NCI-H2196 treated with DMSO at 0.1 percent for 48 hours (cell line): ENCODE data around the gene SLC44A3.
A peak's percentile ranks its signal among the peaks of the same experiment; 100 is the strongest.

Source experiments
- DNase-seq: peaks from one replicate; lab custom pipeline; 2025; ENCODE audit not compliant: unreplicated experiment; lab: John Stamatoyannopoulos, UW

SLC44A3 gene

GRCh38 chr1:94819945-94820746, at the start of gene SLC44A3:
SLC44A3 (plus strand) TSS chr1:94820357; CDS start chr1:94820452, 95 bp downstream.
- DNase-seq: peak; percentile 41

- DNase-seq: no peak
Measured at GRCh38 chr1:94772230-94772641, 47.9 kb upstream of the SLC44A3 start.

DNA sequence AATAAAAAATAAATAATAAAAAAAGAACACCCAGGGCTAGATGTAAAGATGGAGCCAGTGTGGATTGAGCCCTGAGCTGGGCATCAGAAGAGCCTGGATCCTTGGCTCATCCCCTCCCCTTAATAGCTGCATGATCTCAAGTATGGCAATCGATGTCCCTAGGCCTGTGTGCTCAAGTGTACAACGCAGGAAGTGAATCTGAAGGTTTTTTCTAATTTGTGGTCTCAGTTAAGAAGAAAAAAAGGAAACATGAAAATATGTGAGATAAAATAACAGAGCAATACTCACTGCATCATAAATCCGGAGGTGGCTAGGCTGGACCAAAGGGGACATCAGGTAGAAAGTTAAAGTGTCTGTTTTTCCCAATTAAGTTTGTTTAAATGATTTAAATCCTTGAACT, 47.3 kb upstream of the SLC44A3 start:
- no peak for DNase-seq

- no peak for DNase-seq
Measured at GRCh38 chr1:94773296-94773809, 46.8 kb upstream of the SLC44A3 start.

DNA sequence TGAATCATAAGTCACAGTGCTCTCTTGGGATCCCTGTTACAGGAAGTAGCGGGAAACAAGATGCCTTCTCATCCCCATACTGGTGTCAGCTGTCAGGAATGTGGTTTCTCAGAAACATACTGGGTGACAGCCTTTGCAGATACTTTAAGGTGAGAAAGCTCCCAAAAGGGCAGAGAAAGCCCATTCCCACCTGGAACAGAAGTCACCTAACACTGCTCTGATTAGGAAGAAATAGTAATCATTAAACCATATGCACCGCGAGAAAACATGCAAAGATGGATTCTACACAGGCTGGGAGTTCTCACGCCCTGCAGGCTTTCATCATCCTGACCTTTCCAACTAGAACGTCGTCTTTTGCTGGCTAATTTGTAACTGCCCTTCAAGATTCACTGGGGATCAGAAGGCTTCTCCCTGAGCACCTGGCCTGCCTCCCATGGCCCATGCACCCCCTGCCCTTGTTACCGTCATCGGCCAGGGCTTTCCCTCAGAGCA, 46.2 kb upstream of the SLC44A3 start:
- DNase-seq: no peak

GRCh38 chr1:94776474-94776873, 43.7 kb upstream of the SLC44A3 start:
- no peak for DNase-seq

GRCh38 chr1:94777281-94777680, 42.9 kb upstream of the SLC44A3 start:
- no peak for DNase-seq

- DNase-seq: no peak
Measured at GRCh38 chr1:94778808-94779207, 41.3 kb upstream of the SLC44A3 start.

DNA sequence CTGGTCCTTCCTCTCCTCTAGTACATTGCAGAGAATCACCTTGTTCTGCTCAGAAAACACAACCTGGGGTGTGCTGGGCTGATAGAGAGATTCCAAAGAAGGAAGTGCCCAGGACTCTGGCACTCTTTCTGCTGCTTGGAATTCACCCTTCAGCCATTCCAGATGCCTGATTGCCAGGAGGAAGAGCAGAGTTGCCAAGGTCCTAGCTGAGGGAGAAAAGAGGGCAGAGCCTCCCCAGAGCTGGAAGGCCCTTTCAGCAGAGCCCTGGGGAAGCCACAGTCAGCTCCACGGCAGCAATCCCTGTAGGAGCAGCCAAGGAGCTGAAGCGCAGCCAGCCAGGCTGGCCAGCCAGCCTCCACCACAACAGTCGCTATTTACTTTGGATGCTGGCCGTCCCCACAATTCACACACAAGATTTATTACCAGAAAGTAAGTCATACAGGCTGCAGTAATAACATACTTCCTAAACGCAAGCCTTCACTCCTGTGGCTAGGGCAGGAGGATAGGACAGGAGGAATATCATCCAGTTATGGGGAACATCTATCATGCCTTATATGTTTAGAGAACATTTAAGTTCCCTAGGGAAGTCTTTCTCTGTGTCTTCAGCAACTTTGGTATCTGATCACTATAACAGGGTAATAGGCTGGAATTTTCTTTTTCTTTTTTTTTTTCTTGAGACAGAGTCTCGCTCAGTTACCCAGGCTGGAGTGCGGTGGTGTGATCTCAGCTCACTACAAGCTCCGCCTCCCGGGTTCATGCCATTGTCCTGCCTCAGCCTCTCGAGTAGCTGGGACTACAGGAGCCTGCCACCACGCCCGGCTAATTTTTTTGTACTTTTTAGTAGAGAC, 36.6 kb upstream of the SLC44A3 start:
- DNase-seq: peak; percentile 26

GRCh38 chr1:94784190-94784515, 36.0 kb upstream of the SLC44A3 start:
- DNase-seq: no peak

DNA sequence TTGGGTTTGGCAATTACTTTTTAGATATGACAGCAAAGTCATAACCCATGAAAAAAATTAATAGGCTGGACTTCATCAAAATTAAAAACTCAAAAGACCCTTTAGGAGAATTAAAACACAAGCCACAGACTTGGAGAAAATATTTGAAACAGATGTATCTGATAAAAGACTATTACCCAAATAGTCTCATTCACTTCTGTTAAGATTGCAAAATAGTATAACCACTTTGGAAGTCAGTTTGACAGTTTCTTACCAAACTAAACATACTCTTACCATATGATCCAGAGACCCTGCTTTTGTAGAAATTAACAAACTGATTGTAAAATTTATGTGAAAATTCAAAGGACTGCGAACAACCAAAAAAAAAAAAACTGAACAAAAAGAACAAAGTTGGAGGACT, 32.5 kb upstream of the SLC44A3 start:
- DNase-seq: no peak

DNA sequence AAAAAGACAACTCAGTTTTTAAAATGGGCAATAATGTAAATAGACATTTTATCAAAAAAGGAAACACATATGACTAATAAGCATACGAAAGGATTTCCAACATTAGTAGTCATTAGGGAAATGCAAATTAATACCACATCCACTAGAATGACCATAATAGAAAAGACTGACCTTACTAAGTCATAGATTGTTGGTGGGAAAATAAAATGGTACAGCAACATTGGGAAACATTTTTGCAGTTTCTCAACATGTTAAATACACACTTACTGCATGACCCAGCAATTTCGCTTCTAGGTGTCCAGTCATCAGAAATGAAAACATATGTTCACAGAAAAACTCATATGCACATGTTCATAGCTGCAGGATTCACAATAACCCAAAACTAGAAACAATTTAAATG, 29.9 kb upstream of the SLC44A3 start:
- DNase-seq: no peak

DNA sequence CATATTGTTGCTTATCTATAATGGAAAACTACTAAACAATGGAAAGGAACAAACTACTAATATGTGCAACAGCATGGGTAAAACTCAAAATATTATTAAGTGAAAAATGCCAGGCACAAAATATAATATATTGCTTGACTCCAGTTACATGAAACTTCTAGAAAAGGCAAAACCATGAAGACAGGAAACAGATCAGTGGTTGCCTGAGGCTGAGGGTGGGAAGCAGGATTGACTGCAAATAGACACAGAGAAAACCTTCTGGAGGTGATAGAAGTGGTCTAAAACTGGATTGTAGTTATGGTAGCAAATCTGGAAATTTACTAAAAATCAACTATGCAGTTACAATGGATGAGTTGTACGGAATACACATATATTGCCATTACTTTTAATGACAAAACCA, 29.5 kb upstream of the SLC44A3 start:
- no peak for DNase-seq

DNA sequence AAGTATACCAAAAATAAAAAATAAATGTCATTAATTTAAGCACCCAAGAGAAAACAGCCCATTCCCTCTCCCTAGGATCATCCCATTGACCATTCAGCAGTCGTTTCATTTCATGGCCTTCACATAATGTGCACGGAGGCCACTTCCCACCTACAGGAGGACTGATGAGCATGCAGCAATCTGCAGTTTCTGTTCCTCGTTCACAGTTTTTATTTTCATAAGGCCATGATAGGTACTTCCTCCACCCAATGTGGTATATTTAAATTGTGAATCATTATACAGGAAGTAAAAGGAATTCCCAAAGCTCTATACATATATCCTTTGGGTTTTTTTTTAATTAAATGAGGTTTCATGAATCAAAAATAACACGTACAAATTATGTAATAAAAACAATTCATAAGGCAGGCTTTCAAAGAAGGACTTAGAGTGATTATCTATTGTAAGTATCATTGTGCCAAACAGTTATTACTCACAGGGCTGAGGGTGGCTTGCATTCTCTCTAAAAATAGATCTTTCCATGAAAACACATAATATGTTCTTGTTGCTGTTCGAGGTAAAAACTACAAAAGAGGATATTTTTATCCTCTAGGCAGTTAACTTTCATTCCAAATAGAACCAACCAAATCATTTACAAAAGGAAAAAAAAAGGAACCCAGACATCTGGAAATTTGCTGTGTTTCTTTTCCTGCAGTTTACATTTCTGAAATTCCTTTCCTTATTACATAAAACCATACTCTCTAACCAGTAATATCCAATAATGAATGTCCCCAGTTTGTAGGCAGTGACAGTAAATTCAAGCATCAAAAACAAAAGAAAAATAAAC, 27.5 kb upstream of the SLC44A3 start:
- no peak for DNase-seq

DNA sequence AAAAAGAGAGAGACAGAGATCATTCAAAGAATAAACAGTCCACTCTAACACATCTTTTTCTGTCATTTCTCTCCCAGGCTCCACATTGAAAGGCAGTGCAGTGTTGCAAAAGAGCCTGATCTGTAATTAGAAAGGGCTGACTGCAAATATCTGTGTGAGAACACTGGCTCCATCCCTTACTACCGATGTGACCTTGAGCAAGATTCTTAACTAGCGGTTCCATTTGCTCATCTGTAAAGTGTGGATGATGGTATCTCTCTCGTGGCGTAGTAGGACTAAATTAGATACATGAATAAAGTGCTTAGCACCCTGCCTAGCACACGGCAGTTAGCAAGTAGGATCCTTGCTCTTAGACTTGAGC, 26.9 kb upstream of the SLC44A3 start:
- no peak for DNase-seq

DNA sequence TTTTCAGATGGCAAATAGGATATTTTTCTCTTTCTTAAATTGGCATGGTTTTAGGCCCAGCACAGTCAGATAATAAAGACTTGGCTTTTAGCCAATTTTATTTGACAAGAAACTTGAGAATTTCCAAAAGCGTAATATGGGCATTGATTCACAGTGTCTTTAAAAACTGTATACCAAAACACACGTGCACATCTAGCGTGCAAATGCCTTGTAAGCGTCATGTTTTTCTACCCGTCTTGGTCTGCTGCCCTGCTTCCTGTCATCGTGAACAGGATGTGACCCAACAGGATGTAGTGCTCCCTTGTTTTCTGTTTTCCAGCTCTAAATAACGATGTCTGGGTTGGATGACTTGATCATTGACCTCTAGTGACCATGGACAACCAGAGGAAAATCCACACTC, 24.7 kb upstream of the SLC44A3 start:
- DNase-seq: no peak

GRCh38 chr1:94796266-94796665, 23.9 kb upstream of the SLC44A3 start:
- DNase-seq: no peak

GRCh38 chr1:94797291-94797690, 22.9 kb upstream of the SLC44A3 start:
- DNase-seq: no peak

DNA sequence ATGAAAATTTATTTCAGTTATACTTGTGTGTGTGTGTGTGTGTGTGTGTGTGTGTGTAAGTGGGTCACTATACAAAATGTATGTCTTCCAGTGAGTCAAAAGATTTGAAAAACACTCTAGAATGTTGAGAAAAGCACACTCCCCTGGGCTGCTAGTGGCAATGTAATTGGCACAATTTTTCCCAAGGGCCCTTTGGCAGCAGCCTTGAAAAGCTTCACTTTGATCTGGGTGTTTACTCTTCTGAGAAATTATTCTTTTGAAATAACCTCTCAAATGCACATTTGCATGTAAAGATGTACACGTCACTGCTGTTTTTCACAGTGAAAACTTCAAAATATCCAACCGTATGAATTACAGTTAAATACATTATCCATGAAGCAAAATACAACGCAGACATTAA, 22.1 kb upstream of the SLC44A3 start:
- DNase-seq: no peak

DNA sequence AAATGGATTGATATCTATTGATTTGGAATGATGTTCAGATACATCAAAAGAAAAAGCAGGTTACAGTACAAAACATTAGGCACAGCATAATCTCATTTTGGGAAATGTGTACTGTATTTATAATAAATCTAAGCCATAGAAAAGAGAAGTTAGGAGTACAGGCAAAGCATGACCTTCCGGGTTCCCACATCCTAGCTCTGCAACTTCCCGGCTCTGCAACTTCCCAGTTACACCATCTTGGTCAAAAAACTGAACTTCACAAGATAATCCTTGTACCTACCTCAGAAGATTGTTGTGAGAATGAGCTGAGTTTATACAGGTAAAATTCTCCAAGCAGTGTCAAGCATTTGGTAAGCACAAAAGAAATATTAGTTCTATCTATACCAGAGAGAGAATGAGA, 21.7 kb upstream of the SLC44A3 start:
- DNase-seq: no peak

- no peak for DNase-seq
Measured at GRCh38 chr1:94799206-94799605, 21.0 kb upstream of the SLC44A3 start.
